RWPE1 (cell line): Measurements from ENCODE around the gene ARMH4.

ENCODE experiments used
- CTCF ChIA-PET: fragments of 350-600 bp; sonication (Branson Sonifier 250); formaldehyde crosslinking; extraction: SDS; loops from one replicate; lab custom pipeline; 2021; lab: Yijun Ruan, JAX
- POLR2A ChIA-PET: fragments of 400-600 bp; formaldehyde crosslinking; extraction: SDS; loops from one replicate; lab custom pipeline; 2020; ENCODE audit warnings: antibody characterized with exemption; ENCODE audit not compliant: low non-redundant PET; lab: Yijun Ruan, JAX
- DNase-seq: peaks from one replicate; pipeline ENCODE4 v3.0.0; 2012; ENCODE audit warnings: low spot score
- H3K27ac ChIP-seq: fragments of 450-650 bp; 2 replicates; pipeline ENCODE4 v1.5.1; 2017
- TF ChIP-seq, protein P1 (sequence below): fragments of 450-650 bp; conservative IDR thresholded peaks from 2 replicates; pipeline ENCODE4 v1.5.1; 2017; ENCODE audit warnings: low read depth, mild to moderate bottlenecking

Gene ARMH4

GRCh38 chr14:57960946-57961785 lies 190.8 kb downstream of the ARMH4 start:
- POLR2A ChIA-PET = no interaction called here
- CTCF ChIA-PET = no interaction called here
- no peak for DNase-seq
- TF ChIP-seq, protein P1, sequence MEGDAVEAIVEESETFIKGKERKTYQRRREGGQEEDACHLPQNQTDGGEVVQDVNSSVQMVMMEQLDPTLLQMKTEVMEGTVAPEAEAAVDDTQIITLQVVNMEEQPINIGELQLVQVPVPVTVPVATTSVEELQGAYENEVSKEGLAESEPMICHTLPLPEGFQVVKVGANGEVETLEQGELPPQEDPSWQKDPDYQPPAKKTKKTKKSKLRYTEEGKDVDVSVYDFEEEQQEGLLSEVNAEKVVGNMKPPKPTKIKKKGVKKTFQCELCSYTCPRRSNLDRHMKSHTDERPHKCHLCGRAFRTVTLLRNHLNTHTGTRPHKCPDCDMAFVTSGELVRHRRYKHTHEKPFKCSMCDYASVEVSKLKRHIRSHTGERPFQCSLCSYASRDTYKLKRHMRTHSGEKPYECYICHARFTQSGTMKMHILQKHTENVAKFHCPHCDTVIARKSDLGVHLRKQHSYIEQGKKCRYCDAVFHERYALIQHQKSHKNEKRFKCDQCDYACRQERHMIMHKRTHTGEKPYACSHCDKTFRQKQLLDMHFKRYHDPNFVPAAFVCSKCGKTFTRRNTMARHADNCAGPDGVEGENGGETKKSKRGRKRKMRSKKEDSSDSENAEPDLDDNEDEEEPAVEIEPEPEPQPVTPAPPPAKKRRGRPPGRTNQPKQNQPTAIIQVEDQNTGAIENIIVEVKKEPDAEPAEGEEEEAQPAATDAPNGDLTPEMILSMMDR = no peak
- no peak overlapping the region for H3K27ac ChIP-seq

GRCh38 chr14:57957441-57957840 lies 194.6 kb downstream of the ARMH4 start:
- no peak overlapping the region for H3K27ac ChIP-seq
- TF ChIP-seq, protein P1 = no peak
- DNase-seq = no peak
- POLR2A ChIA-PET = no interaction called here
- CTCF ChIA-PET = no interaction called here
